ENCODE measurements around the gene REC8. TPM values are rescaled to one million over a fixed set of nuclear protein-coding genes. Genes with fewer than 3 reads are reported as not detected.
A peak's percentile ranks its signal among the peaks of the same experiment; 100 is the strongest.

The REC8 gene
- total and polyA plus RNA-seq, 10 of the 15 experiments (the other 5 are each of a cell fraction or from before 2014, with no cell fraction given): 4.2 to 76.9 (median 29.1) TPM

GRCh38 chr14:24135834-24136683 is 35.8 kb upstream of the REC8 start, which contains the start of gene PSME1 (continued):
- TF ChIP-seq BCLAF1 (IDR thresholded peaks at IDR 0.05): no peak
- 0 out of 2 replicates have a peak, but pooled peaks have one; percentile 42 for TF ChIP-seq POLR2AphosphoS2 (IDR thresholded peaks at IDR 0.05; ENCODE audit: low read depth, low read length)
- no peak for TF ChIP-seq FOS (IDR thresholded peaks at IDR 0.05; ENCODE audit: borderline replicate concordance, extremely low read depth, insufficient read length)
- TF ChIP-seq ZNF687 (IDR thresholded peaks at IDR 0.05): peak; percentile 19; the same call in 1 of the 2 replicates
- TF ChIP-seq PKNOX1 (IDR thresholded peaks at IDR 0.05): no peak
- TF ChIP-seq GABPA (IDR thresholded peaks at IDR 0.05; ENCODE audit: low read depth): no peak
- 0 out of 3 replicates have a peak, but pooled peaks of 1 of the 2 experiments have one; percentile 27 for TF ChIP-seq EGR1 (IDR thresholded peaks at IDR 0.05; ENCODE audit: borderline replicate concordance in 1 of 2, low read depth in 2 of 2, low read length in 2 of 2)
- peak; percentile 86 for TF ChIP-seq POLR2A (IDR thresholded peaks at IDR 0.05; ENCODE audit: low read depth, low read length)
- no peak for TF ChIP-seq RFX5 (IDR thresholded peaks at IDR 0.05; ENCODE audit: low read depth, low read length)
- TF ChIP-seq CREB1 (IDR thresholded peaks at IDR 0.05; ENCODE audit: low read depth): no peak
- no peak for TF ChIP-seq NFXL1 (IDR thresholded peaks at IDR 0.05; ENCODE audit: borderline replicate concordance)
- peak; percentile 62; the same call in 1 of the 2 replicates for TF ChIP-seq CHD2 (IDR thresholded peaks at IDR 0.05; ENCODE audit: borderline replicate concordance, low read depth, low read length)
- TF ChIP-seq KDM1A (IDR thresholded peaks at IDR 0.05; ENCODE audit: borderline replicate concordance): no peak
- TF ChIP-seq YBX1 (IDR thresholded peaks at IDR 0.05): no peak
- TF ChIP-seq MTA2 (IDR thresholded peaks at IDR 0.05; ENCODE audit: low read depth): no peak
- TF ChIP-seq IRF4 (IDR thresholded peaks at IDR 0.05; ENCODE audit: low read depth, low read length): no peak
